Measurements from ENCODE around the gene SLC50A1.

Gene SLC50A1

GRCh38 chr1:155107309-155108264 lies 28.1 kb upstream of the SLC50A1 start:
- ATAC-seq (ENCODE audit: low read depth) (no peak), DNase-seq (ENCODE audit: low spot score) (no peak)
- Histone ChIP-seq H3K4me1 (ENCODE audit: insufficient read depth, poor library complexity, severe bottlenecking) (no peaks in the 10 kb centered on the region), H3K9me3 (ENCODE audit: severe bottlenecking) (no peaks in the 10 kb centered on the region), H3K27me3 (ENCODE audit: insufficient read depth, poor library complexity, severe bottlenecking) (no peaks in the 10 kb centered on the region), H3K36me3 (ENCODE audit: low read depth) (no peaks in the 10 kb centered on the region), H3K4me3 (ENCODE audit: severe bottlenecking) (no peak overlapping the region), H3K27ac (ENCODE audit: poor library complexity, severe bottlenecking) (no peak overlapping the region)
- no peak for TF ChIP-seq CTCF (IDR thresholded peaks at IDR 0.05; ENCODE audit: poor library complexity, severe bottlenecking)

- TF ChIP-seq CTCF (IDR thresholded peaks at IDR 0.05; ENCODE audit: poor library complexity, severe bottlenecking): no peak
- H3K4me1 ChIP-seq (ENCODE audit: insufficient read depth, poor library complexity, severe bottlenecking): no peaks in the 10 kb centered on the region
- ATAC-seq (ENCODE audit: low read depth): no peak
These were observed 27.4 kb upstream of the SLC50A1 start for GRCh38 chr1:155108296-155108695.

GRCh38 chr1:155110381-155110780 lies 25.3 kb upstream of the SLC50A1 start:
- H3K27ac ChIP-seq (ENCODE audit: poor library complexity, severe bottlenecking): no peak overlapping the region
- H3K4me3 ChIP-seq (ENCODE audit: severe bottlenecking): no peak overlapping the region
- ATAC-seq (ENCODE audit: low read depth) (no peak), DNase-seq (ENCODE audit: low spot score) (no peak)
- H3K27me3 ChIP-seq (ENCODE audit: insufficient read depth, poor library complexity, severe bottlenecking): no peaks in the 10 kb centered on the region
- no peaks in the 10 kb centered on the region for H3K4me1 ChIP-seq (ENCODE audit: insufficient read depth, poor library complexity, severe bottlenecking)
- H3K9me3 ChIP-seq (ENCODE audit: severe bottlenecking): no peaks in the 10 kb centered on the region
- no peak for TF ChIP-seq CTCF (IDR thresholded peaks at IDR 0.05; ENCODE audit: poor library complexity, severe bottlenecking)
- H3K36me3 ChIP-seq (ENCODE audit: low read depth): no peaks in the 10 kb centered on the region

More at GRCh38 chr1:155108296-155108695, 27.4 kb upstream of the SLC50A1 start:
- Histone ChIP-seq H3K27ac (ENCODE audit: poor library complexity, severe bottlenecking) (no peak overlapping the region), H3K9me3 (ENCODE audit: severe bottlenecking) (no peaks in the 10 kb centered on the region), H3K27me3 (ENCODE audit: insufficient read depth, poor library complexity, severe bottlenecking) (no peaks in the 10 kb centered on the region), H3K36me3 (ENCODE audit: low read depth) (no peaks in the 10 kb centered on the region), H3K4me3 (ENCODE audit: severe bottlenecking) (no peak overlapping the region)
- DNase-seq (ENCODE audit: low spot score): no peak

- no peak overlapping the region for H3K27ac ChIP-seq (ENCODE audit: poor library complexity, severe bottlenecking)
- no peak for TF ChIP-seq CTCF (IDR thresholded peaks at IDR 0.05; ENCODE audit: poor library complexity, severe bottlenecking)
- no peak for ATAC-seq (ENCODE audit: low read depth)
- H3K4me3 ChIP-seq (ENCODE audit: severe bottlenecking): no peak overlapping the region
- H3K9me3 ChIP-seq (ENCODE audit: severe bottlenecking): no peaks in the 10 kb centered on the region
- H3K27me3 ChIP-seq (ENCODE audit: insufficient read depth, poor library complexity, severe bottlenecking): no peaks in the 10 kb centered on the region
- no peaks in the 10 kb centered on the region for H3K4me1 ChIP-seq (ENCODE audit: insufficient read depth, poor library complexity, severe bottlenecking)
- DNase-seq (ENCODE audit: low spot score): no peak
- no peaks in the 10 kb centered on the region for H3K36me3 ChIP-seq (ENCODE audit: low read depth)
These were observed 24.8 kb upstream of the SLC50A1 start for GRCh38 chr1:155110826-155111225.

GRCh38 chr1:155113450-155113980 lies 22.1 kb upstream of the SLC50A1 start:
- no peaks in the 10 kb centered on the region for H3K9me3 ChIP-seq (ENCODE audit: severe bottlenecking)
- H3K27me3 ChIP-seq (ENCODE audit: insufficient read depth, poor library complexity, severe bottlenecking): no peaks in the 10 kb centered on the region
- TF ChIP-seq CTCF (IDR thresholded peaks at IDR 0.05; ENCODE audit: poor library complexity, severe bottlenecking): no peak
- H3K4me1 ChIP-seq (ENCODE audit: insufficient read depth, poor library complexity, severe bottlenecking): no peaks in the 10 kb centered on the region
- H3K4me3 ChIP-seq (ENCODE audit: severe bottlenecking): no peak overlapping the region
- H3K36me3 ChIP-seq (ENCODE audit: low read depth): no peaks in the 10 kb centered on the region
- ATAC-seq (ENCODE audit: low read depth): no peak
- H3K27ac ChIP-seq (ENCODE audit: poor library complexity, severe bottlenecking): no peak overlapping the region
- no peak for DNase-seq (ENCODE audit: low spot score)
